Measurements from ENCODE around the gene SUPT3H. TPM values are rescaled to one million over a fixed set of nuclear protein-coding genes. Genes with fewer than 3 reads are reported as not detected.

Gene SUPT3H
- total and polyA plus RNA-seq, 9 donors: 10.3 to 23.1 (median 16.2) TPM

DNA sequence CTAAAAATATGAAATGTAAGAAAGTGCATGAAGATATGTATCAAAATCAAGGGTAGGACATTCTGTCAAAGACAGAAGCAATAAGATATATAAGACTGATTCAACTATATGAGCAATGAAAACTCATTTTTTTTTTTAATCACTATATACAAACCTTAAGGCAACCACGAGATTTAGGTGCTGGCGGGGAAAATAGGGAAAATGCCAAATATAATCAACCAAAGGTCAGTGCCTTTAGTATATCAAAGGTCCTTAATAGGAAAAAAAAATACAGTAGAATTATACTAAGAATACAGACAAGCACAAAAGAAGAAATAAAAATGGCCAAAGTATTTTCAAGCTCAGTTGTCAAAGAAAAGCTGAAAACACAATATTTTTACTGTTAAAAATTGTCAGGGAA is 24.1 kb downstream of the SUPT3H start:
- H3K27ac ChIP-seq: no peak overlapping the region
- no peak overlapping the region for H3K4me3 ChIP-seq
- no peaks in the 10 kb centered on the region for H3K4me1 ChIP-seq (ENCODE audit: insufficient read depth)
- H3K27me3 ChIP-seq: no peaks in the 10 kb centered on the region
- no peaks in the 10 kb centered on the region for H3K36me3 ChIP-seq
- intact Hi-C loops (cut with DNase I): no loop called here
- TF ChIP-seq POLR2A (IDR thresholded peaks at IDR 0.05) (no peak), EP300 (IDR thresholded peaks at IDR 0.05) (no peak), CTCF (IDR thresholded peaks at IDR 0.05) (no peak)
- 94 to 98% (median 97%) methylated on average over 2 of the region's 2 CpGs for WGBS, 3 donors
- no peaks in the 10 kb centered on the region for H3K9me3 ChIP-seq
- no peak for DNase-seq

GRCh38 chr6:45351667-45352066 is 26.1 kb downstream of the SUPT3H start:
- Histone ChIP-seq H3K27me3 (no peaks in the 10 kb centered on the region), H3K9me3 (no peaks in the 10 kb centered on the region), H3K27ac (no peak overlapping the region), H3K4me3 (no peak overlapping the region), H3K4me1 (ENCODE audit: insufficient read depth) (no peaks in the 10 kb centered on the region), H3K36me3 (no peaks in the 10 kb centered on the region)
- TF ChIP-seq CTCF (IDR thresholded peaks at IDR 0.05) (no peak), POLR2A (IDR thresholded peaks at IDR 0.05) (no peak), EP300 (IDR thresholded peaks at IDR 0.05) (no peak)
- intact Hi-C loops (cut with DNase I): no loop called here
- 93 to 98% (median 97%) methylated on average over 1 of the region's 1 CpG for WGBS, 3 donors
- no peak for DNase-seq

GRCh38 chr6:45351076-45351475 is 26.7 kb downstream of the SUPT3H start:
- no peak for TF ChIP-seq EP300 (IDR thresholded peaks at IDR 0.05)
- TF ChIP-seq POLR2A (IDR thresholded peaks at IDR 0.05): no peak
- TF ChIP-seq CTCF (IDR thresholded peaks at IDR 0.05): no peak
- DNase-seq: no peak
- Histone ChIP-seq H3K27me3 (no peaks in the 10 kb centered on the region), H3K4me3 (no peak overlapping the region), H3K9me3 (no peaks in the 10 kb centered on the region), H3K4me1 (ENCODE audit: insufficient read depth) (no peaks in the 10 kb centered on the region), H3K27ac (no peak overlapping the region), H3K36me3 (no peaks in the 10 kb centered on the region)
- intact Hi-C loops (cut with DNase I): no loop called here
- WGBS, 3 donors: 94 to 98% (median 97%) methylated on average over 3 of the region's 3 CpGs

- intact Hi-C loops (cut with DNase I): no loop called here
- H3K27ac ChIP-seq: no peak overlapping the region
- H3K4me3 ChIP-seq: no peak overlapping the region
These were observed 27.5 kb downstream of the SUPT3H start for GRCh38 chr6:45350186-45350710.

More at GRCh38 chr6:45350186-45350710, 27.5 kb downstream of the SUPT3H start:
- Histone ChIP-seq H3K9me3 (no peaks in the 10 kb centered on the region), H3K27me3 (no peaks in the 10 kb centered on the region), H3K4me1 (ENCODE audit: insufficient read depth) (no peaks in the 10 kb centered on the region), H3K36me3 (no peaks in the 10 kb centered on the region)
- TF ChIP-seq POLR2A (IDR thresholded peaks at IDR 0.05) (no peak), CTCF (IDR thresholded peaks at IDR 0.05) (no peak), EP300 (IDR thresholded peaks at IDR 0.05) (no peak)
- no peak for DNase-seq

All from ovary (tissue), 9 donors.